ENCODE measurements around the gene ATXN2. TPM values are rescaled to one million over a fixed set of nuclear protein-coding genes. Genes with fewer than 3 reads are reported as not detected.
"Not testable (repeated sequence)": the region's sequence is repeated elsewhere in the genome, so short reads cannot be mapped to it uniquely, and the experiment has no call there.

ATXN2 gene
- total RNA-seq, 3 donors from 2014 or later: 36.6 to 66.2 (median 64.0) TPM

DNA sequence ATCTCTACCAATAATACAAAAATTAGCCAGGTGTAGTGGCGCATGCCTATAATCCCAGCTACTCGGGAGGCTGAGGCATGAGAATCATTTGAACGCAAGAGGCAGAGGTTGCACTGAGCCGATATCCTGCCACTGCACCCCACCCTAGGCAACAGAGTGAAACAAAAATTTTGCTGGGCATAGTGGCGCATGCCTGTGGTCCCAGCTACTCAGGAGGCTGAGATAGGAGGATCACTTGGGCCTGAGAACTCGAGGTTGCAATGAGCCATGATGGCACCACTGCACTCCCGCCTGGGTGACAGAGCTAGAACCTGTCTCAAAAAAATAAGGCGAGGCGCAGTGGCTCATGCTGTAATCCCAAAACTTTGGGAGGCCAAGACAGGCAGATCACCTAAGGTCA is 9.5 kb downstream of the ATXN2 start:
- intact Hi-C loops (cut with DNase I; ENCODE audit: low total_unique reads): no loop called here
- H3K4me1 ChIP-seq: no peaks in the 10 kb centered on the region
- TF ChIP-seq POLR2AphosphoS5 (IDR thresholded peaks at IDR 0.05): no peak
- no peak for TF ChIP-seq POLR2A (IDR thresholded peaks at IDR 0.05)
- TF ChIP-seq, protein P1, sequence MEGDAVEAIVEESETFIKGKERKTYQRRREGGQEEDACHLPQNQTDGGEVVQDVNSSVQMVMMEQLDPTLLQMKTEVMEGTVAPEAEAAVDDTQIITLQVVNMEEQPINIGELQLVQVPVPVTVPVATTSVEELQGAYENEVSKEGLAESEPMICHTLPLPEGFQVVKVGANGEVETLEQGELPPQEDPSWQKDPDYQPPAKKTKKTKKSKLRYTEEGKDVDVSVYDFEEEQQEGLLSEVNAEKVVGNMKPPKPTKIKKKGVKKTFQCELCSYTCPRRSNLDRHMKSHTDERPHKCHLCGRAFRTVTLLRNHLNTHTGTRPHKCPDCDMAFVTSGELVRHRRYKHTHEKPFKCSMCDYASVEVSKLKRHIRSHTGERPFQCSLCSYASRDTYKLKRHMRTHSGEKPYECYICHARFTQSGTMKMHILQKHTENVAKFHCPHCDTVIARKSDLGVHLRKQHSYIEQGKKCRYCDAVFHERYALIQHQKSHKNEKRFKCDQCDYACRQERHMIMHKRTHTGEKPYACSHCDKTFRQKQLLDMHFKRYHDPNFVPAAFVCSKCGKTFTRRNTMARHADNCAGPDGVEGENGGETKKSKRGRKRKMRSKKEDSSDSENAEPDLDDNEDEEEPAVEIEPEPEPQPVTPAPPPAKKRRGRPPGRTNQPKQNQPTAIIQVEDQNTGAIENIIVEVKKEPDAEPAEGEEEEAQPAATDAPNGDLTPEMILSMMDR (IDR thresholded peaks at IDR 0.05): no peak
- no peak overlapping the region for H3K4me3 ChIP-seq
- H3K36me3 ChIP-seq: no peaks in the 10 kb centered on the region
- no peaks in the 10 kb centered on the region for H3K9me3 ChIP-seq
- no peaks in the 10 kb centered on the region for H3K27me3 ChIP-seq
- H3K27ac ChIP-seq: no peak overlapping the region
- DNase-seq (ENCODE audit: low spot score in 2 of 2): no peak

- H3K27me3 ChIP-seq: no peaks in the 10 kb centered on the region
- no peak overlapping the region for H3K27ac ChIP-seq
- TF ChIP-seq POLR2A (IDR thresholded peaks at IDR 0.05) (no peak), POLR2AphosphoS5 (IDR thresholded peaks at IDR 0.05) (no peak)
- TF ChIP-seq, protein P1 (IDR thresholded peaks at IDR 0.05): no peak
- H3K4me3 ChIP-seq: no peak overlapping the region
- no peaks in the 10 kb centered on the region for H3K36me3 ChIP-seq
- intact Hi-C loops (cut with DNase I; ENCODE audit: low total_unique reads): no loop called here
- no peaks in the 10 kb centered on the region for H3K4me1 ChIP-seq
- DNase-seq (ENCODE audit: low spot score in 2 of 2): no peak
- H3K9me3 ChIP-seq: no peaks in the 10 kb centered on the region
Measured at GRCh38 chr12:111588010-111588409, 11.1 kb downstream of the ATXN2 start.

GRCh38 chr12:111586986-111587385 is 12.1 kb downstream of the ATXN2 start:
- no peak overlapping the region for H3K27ac ChIP-seq
- no peaks in the 10 kb centered on the region for H3K4me1 ChIP-seq
- DNase-seq (ENCODE audit: low spot score in 2 of 2): no peak

DNA sequence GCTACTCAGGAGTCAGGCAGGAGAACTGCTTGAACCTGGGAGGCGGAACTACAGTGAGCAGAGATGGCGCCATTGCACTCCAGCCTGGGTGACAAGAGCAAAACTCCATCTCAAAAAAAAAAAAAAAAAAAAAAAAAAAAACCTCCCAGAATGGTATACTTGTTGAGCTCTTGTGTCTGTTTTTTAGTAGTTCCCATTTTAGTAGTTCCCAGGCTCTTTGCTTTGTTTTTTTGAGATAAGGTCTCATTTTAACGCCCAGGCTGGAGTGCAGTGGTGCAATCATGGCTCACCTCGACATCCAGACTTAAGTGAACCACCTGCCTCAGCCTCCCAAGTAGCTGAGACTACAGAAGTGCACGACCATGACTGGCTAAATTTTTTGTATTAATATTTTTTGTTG is 13.4 kb downstream of the ATXN2 start:
- Histone ChIP-seq H3K4me1 (no peaks in the 10 kb centered on the region), H3K9me3 (no peaks in the 10 kb centered on the region), H3K27me3 (no peaks in the 10 kb centered on the region), H3K36me3 (no peaks in the 10 kb centered on the region), H3K27ac (no peak overlapping the region), H3K4me3 (no peak overlapping the region)
- no peak for DNase-seq (ENCODE audit: low spot score in 2 of 2)
- intact Hi-C loops (cut with DNase I; ENCODE audit: low total_unique reads): no loop called here
- TF ChIP-seq, protein P1 (IDR thresholded peaks at IDR 0.05): no peak
- TF ChIP-seq POLR2AphosphoS5 (IDR thresholded peaks at IDR 0.05) (no peak), POLR2A (IDR thresholded peaks at IDR 0.05) (no peak)

More at GRCh38 chr12:111586986-111587385, 12.1 kb downstream of the ATXN2 start:
- no peak overlapping the region for H3K4me3 ChIP-seq
- TF ChIP-seq, protein P1 (IDR thresholded peaks at IDR 0.05): no peak
- TF ChIP-seq POLR2A (IDR thresholded peaks at IDR 0.05) (no peak), POLR2AphosphoS5 (IDR thresholded peaks at IDR 0.05) (no peak)
- no peaks in the 10 kb centered on the region for H3K9me3 ChIP-seq
- H3K27me3 ChIP-seq: no peaks in the 10 kb centered on the region
- no peaks in the 10 kb centered on the region for H3K36me3 ChIP-seq
- intact Hi-C loops (cut with DNase I; ENCODE audit: low total_unique reads): no loop called here

DNA sequence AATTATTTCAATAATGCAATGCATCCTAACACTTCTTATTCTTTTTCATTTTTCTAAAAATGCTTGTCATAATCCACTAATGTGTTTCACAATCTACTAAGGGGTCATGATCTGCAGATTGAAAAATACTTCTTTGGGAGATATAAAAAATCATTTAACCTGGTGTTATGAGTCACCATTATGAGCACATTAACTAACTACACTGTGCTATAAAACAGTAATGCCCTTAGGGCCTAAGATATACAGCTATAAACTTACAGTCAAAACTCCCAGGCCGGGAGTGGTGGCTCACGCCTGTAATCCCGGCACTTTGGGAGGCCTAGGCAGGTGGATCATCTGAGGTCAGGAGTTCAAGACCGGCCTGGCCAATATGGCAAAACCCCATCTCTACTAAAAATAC is 14.2 kb downstream of the ATXN2 start:
- no peak overlapping the region for H3K4me3 ChIP-seq
- H3K9me3 ChIP-seq: no peaks in the 10 kb centered on the region
- no peak overlapping the region for H3K27ac ChIP-seq
- H3K4me1 ChIP-seq: no peaks in the 10 kb centered on the region
- DNase-seq (ENCODE audit: low spot score in 2 of 2): no peak
- TF ChIP-seq, protein P1 (IDR thresholded peaks at IDR 0.05): no peak
- TF ChIP-seq POLR2A (IDR thresholded peaks at IDR 0.05): no peak
- TF ChIP-seq POLR2AphosphoS5 (IDR thresholded peaks at IDR 0.05): no peak
- intact Hi-C loops (cut with DNase I; ENCODE audit: low total_unique reads): no loop called here
- H3K27me3 ChIP-seq: no peaks in the 10 kb centered on the region
- no peaks in the 10 kb centered on the region for H3K36me3 ChIP-seq

DNA sequence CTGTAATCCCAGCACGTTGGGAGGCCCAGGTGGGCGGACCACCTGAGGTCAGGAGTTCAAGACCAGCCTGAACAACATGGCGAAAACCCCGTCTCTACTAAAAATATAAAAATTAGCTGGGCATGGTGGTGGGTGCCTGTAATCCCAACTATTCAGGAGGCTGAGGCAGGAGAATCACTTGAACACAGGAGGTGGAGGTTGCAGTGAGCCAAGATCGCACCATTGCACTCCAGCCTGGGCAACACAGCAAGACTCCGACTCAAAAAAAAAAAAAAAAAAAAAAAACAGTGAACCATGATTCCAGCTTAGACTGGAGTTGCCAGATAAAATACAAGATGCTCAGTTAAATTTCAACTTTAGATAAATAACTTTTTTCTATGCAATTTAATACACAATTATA is 15.6 kb downstream of the ATXN2 start:
- H3K27me3 ChIP-seq; H3K4me1 ChIP-seq; H3K4me3 ChIP-seq; DNase-seq (ENCODE audit: low spot score in 2 of 2); H3K9me3 ChIP-seq; intact Hi-C loops (cut with DNase I; ENCODE audit: low total_unique reads); H3K36me3 ChIP-seq; H3K27ac ChIP-seq: not testable (repeated sequence)

All from breast epithelium (tissue), 4 donors.